GM18520 (cell line): ENCODE measurements around the gene ZNF45.
"Not testable (repeated sequence)": the region's sequence is repeated elsewhere in the genome, so short reads cannot be mapped to it uniquely, and the experiment has no call there.

Source experiments
- ATAC-seq: cut with Tn5 transposase; IDR thresholded peaks from one replicate; pipeline ENCODE4 v1.9.1; 2021; ENCODE audit not compliant: unreplicated experiment

The ZNF45 gene

GRCh38 chr19:43914051-43914450, 21.0 kb downstream of the ZNF45 start:
- ATAC-seq, result no peak

GRCh38 chr19:43913383-43913782, 21.7 kb downstream of the ZNF45 start:
- ATAC-seq, result no peak

- no peak for ATAC-seq
These were observed 24.2 kb downstream of the ZNF45 start for GRCh38 chr19:43910884-43911283.

- no peak for ATAC-seq
These were observed 26.4 kb downstream of the ZNF45 start for GRCh38 chr19:43908659-43909058.

- no peak for ATAC-seq
These were observed 28.3 kb downstream of the ZNF45 start for GRCh38 chr19:43906774-43907173.

- no peak for ATAC-seq
These were observed 29.2 kb downstream of the ZNF45 start for GRCh38 chr19:43905897-43906296.

GRCh38 chr19:43902399-43902798, 32.7 kb downstream of the ZNF45 start:
- no peak for ATAC-seq

GRCh38 chr19:43901395-43902390, 33.4 kb downstream of the ZNF45 start:
- peak; percentile 63 for ATAC-seq

- no peak for ATAC-seq
These were observed 39.3 kb downstream of the ZNF45 start for GRCh38 chr19:43895727-43896308.

- no peak for ATAC-seq
These were observed 51.2 kb downstream of the ZNF45 start, which contains the start of gene ZNF404 for GRCh38 chr19:43883864-43884263. TSS of gene ZNF404 (minus strand) at chr19:43883964.

- no peak for ATAC-seq
These were observed 54.6 kb downstream of the ZNF45 start for GRCh38 chr19:43880483-43880882.

GRCh38 chr19:43872547-43873336, 62.3 kb downstream of the ZNF45 start:
- ATAC-seq, result no peak

- not testable (repeated sequence) for ATAC-seq
These were observed 68.2 kb downstream of the ZNF45 start for GRCh38 chr19:43866923-43867322.
